Measurements from ENCODE around the gene C11orf65.
"Not testable (repeated sequence)": the region's sequence is repeated elsewhere in the genome, so short reads cannot be mapped to it uniquely, and the experiment has no call there.

Gene C11orf65

DNA sequence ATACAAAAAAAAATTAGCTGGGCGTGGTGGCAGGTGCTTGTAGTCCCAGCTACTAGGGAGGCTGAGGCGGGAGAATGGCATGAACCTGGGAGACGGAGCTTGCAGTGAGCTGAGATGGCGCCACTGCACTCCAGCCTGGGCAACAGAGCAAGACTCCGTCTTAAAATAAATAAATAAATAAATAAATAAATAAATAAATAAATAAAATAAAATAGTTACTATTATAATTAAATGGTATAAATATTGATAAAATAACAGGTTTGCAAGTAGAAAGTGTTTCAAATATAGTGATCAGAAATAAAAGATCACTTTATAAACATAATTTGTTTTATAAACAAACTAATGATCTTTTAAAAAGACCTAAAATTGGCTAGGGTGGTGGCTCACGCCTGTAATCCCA lies 70.7 kb downstream of the C11orf65 start:
- H3K4ac ChIP-seq (ENCODE audit: low read depth in 1 of 2, low read length in 2 of 2); H2BK120ac ChIP-seq (ENCODE audit: low read depth, low read length); H2BK12ac ChIP-seq (ENCODE audit: low read length in 2 of 2); H4K8ac ChIP-seq (ENCODE audit: low read length); H2BK15ac ChIP-seq (ENCODE audit: low read depth, poor library complexity, severe bottlenecking); H3K14ac ChIP-seq (ENCODE audit: low read length in 2 of 2); H3K79me1 ChIP-seq (replicated peaks; ENCODE audit: low read length, poor library complexity, severe bottlenecking); H3K4me3 ChIP-seq (ENCODE audit: insufficient read depth in 1 of 2, low read depth in 1 of 2, low read length in 2 of 2); H2BK5ac ChIP-seq (ENCODE audit: low read depth, low read length, poor library complexity, severe bottlenecking); H2AFZ ChIP-seq (ENCODE audit: low read depth, low read length); H2AK5ac ChIP-seq (ENCODE audit: low read length, severe bottlenecking); DNase-seq; H3K9me3 ChIP-seq (ENCODE audit: control insufficient read depth, low read length); H3K36me3 ChIP-seq (ENCODE audit: control insufficient read depth in 1 of 2, insufficient read depth in 2 of 2, low read depth in 1 of 2, low read length in 2 of 2); H3K18ac ChIP-seq (ENCODE audit: low read depth in 1 of 2, low read length in 2 of 2); H3K9ac ChIP-seq (ENCODE audit: low read length); H3K27ac ChIP-seq (ENCODE audit: low read length, poor library complexity, severe bottlenecking); H3K4me2 ChIP-seq (ENCODE audit: low read length, poor library complexity, severe bottlenecking); H3K27me3 ChIP-seq (ENCODE audit: control insufficient read depth in 1 of 2, insufficient read depth in 1 of 2, low read length in 2 of 2); H4K91ac ChIP-seq (ENCODE audit: low read length); H3K23ac ChIP-seq (ENCODE audit: low read length in 2 of 2); H3K4me1 ChIP-seq (ENCODE audit: control insufficient read depth, insufficient read depth, low read depth, low read length): not testable (repeated sequence)
- WGBS: 90% methylated on average over 1 of the region's 6 CpGs

DNA sequence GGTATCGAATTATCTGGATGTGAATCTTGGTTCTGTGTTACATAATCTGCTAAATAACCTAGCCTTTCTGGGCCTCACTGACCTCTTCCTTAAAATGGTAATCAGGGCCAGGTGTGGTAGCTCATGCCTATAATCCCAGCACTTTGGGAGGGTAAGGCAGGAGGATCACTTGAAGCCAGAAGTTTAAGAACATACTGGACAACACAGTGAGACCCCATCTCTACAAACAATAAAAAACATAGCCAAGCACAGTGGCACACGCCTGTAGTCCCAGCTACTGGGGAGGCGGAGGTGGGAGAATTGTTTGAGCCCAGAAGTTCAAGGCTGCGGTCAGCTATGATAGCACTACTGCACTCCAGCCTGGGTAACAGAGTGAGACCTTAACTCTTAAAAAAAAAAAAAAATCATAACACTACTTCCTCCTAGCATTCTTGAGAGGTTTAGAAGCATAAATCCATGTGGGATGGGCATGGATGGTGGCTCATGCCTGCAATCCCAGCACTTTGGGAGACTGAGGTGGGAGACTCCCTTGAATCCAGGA lies 72.5 kb downstream of the C11orf65 start:
- Histone ChIP-seq H3K14ac (ENCODE audit: low read length in 2 of 2) (no peak overlapping the region), H2BK5ac (ENCODE audit: low read depth, low read length, poor library complexity, severe bottlenecking) (no peak overlapping the region), H3K36me3 (ENCODE audit: control insufficient read depth in 1 of 2, insufficient read depth in 2 of 2, low read depth in 1 of 2, low read length in 2 of 2) (no peaks in the 10 kb centered on the region), H4K8ac (ENCODE audit: low read length) (no peak overlapping the region), H2BK12ac (ENCODE audit: low read length in 2 of 2) (no peak overlapping the region), H2BK120ac (ENCODE audit: low read depth, low read length) (no peak overlapping the region), H3K79me1 (replicated peaks; ENCODE audit: low read length, poor library complexity, severe bottlenecking) (no peaks in the 10 kb centered on the region), H3K4me2 (ENCODE audit: low read length, poor library complexity, severe bottlenecking) (no peak overlapping the region), H3K9ac (ENCODE audit: low read length) (no peak overlapping the region), H3K4me3 (ENCODE audit: insufficient read depth in 1 of 2, low read depth in 1 of 2, low read length in 2 of 2) (no peak overlapping the region), H3K4me1 (ENCODE audit: control insufficient read depth, insufficient read depth, low read depth, low read length) (no peaks in the 10 kb centered on the region), H2AK5ac (ENCODE audit: low read length, severe bottlenecking) (no peak overlapping the region), H3K27ac (ENCODE audit: low read length, poor library complexity, severe bottlenecking) (no peak overlapping the region), H3K4ac (ENCODE audit: low read depth in 1 of 2, low read length in 2 of 2) (no peak overlapping the region), H4K91ac (ENCODE audit: low read length) (no peak overlapping the region), H3K18ac (ENCODE audit: low read depth in 1 of 2, low read length in 2 of 2) (no peak overlapping the region), H3K9me3 (ENCODE audit: control insufficient read depth, low read length) (no peaks in the 10 kb centered on the region), H2BK15ac (ENCODE audit: low read depth, poor library complexity, severe bottlenecking) (no peak overlapping the region), H3K27me3 (ENCODE audit: control insufficient read depth in 1 of 2, insufficient read depth in 1 of 2, low read length in 2 of 2) (no peaks in the 10 kb centered on the region), H3K23ac (ENCODE audit: low read length in 2 of 2) (no peak overlapping the region), H2AFZ (ENCODE audit: low read depth, low read length) (no peak overlapping the region)
- 97% methylated on average over 3 of the region's 4 CpGs for WGBS
- no peak for DNase-seq

DNA sequence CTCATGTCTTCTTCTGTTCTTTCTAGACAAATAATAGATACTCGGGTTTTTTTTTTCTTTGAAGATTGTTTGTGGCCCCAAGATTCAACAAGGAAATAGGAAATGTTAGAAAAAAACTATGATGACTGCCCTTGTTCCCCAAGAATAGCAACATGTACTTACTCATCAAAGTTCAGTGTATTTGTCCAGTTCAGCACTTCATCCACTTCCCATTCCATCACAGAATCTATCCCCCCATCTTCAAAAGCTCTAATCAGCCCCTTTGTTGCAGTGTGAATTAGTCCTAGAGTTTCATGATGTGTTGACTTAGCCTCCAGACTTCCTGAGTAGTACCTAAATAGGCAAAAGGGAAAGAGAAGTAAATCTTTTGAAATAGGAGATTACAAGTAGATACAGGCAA lies 74.3 kb downstream of the C11orf65 start:
- Histone ChIP-seq H3K4ac (ENCODE audit: low read depth in 1 of 2, low read length in 2 of 2) (no peak overlapping the region), H3K9ac (ENCODE audit: low read length) (no peak overlapping the region), H4K8ac (ENCODE audit: low read length) (no peak overlapping the region), H3K27ac (ENCODE audit: low read length, poor library complexity, severe bottlenecking) (no peak overlapping the region), H2AFZ (ENCODE audit: low read depth, low read length) (no peak overlapping the region), H4K91ac (ENCODE audit: low read length) (no peak overlapping the region), H2BK15ac (ENCODE audit: low read depth, poor library complexity, severe bottlenecking) (no peak overlapping the region), H3K27me3 (ENCODE audit: control insufficient read depth in 1 of 2, insufficient read depth in 1 of 2, low read length in 2 of 2) (no peaks in the 10 kb centered on the region), H2BK12ac (ENCODE audit: low read length in 2 of 2) (no peak overlapping the region), H3K79me1 (replicated peaks; ENCODE audit: low read length, poor library complexity, severe bottlenecking) (no peaks in the 10 kb centered on the region), H3K4me3 (ENCODE audit: insufficient read depth in 1 of 2, low read depth in 1 of 2, low read length in 2 of 2) (no peak overlapping the region), H3K14ac (ENCODE audit: low read length in 2 of 2) (no peak overlapping the region), H3K23ac (ENCODE audit: low read length in 2 of 2) (no peak overlapping the region), H2BK120ac (ENCODE audit: low read depth, low read length) (no peak overlapping the region), H3K4me2 (ENCODE audit: low read length, poor library complexity, severe bottlenecking) (no peak overlapping the region), H3K36me3 (ENCODE audit: control insufficient read depth in 1 of 2, insufficient read depth in 2 of 2, low read depth in 1 of 2, low read length in 2 of 2) (no peaks in the 10 kb centered on the region), H2AK5ac (ENCODE audit: low read length, severe bottlenecking) (no peak overlapping the region), H3K18ac (ENCODE audit: low read depth in 1 of 2, low read length in 2 of 2) (no peak overlapping the region), H3K9me3 (ENCODE audit: control insufficient read depth, low read length) (no peaks in the 10 kb centered on the region), H3K4me1 (ENCODE audit: control insufficient read depth, insufficient read depth, low read depth, low read length) (no peaks in the 10 kb centered on the region), H2BK5ac (ENCODE audit: low read depth, low read length, poor library complexity, severe bottlenecking) (no peak overlapping the region)
- DNase-seq: no peak
- WGBS: no CpG with 5 or more reads among the region's 1 CpG

DNA sequence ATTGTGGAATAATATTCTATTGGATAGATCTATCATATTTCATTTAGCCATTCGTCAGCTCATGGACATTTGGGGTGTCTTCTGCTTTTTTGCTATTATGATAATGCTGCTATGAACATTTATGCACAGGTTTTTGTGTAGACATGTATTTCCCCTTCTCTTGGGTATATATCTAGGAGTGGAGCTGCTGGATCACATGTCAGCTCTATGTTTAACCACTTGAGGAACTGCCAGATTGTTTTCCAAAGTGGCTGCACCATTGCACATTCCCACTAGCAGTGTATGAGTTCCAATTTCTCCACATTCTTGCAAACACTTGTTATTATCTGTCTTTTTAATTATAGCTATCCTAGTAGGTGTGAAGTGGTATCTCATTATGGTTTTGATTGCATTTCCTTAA lies 75.0 kb downstream of the C11orf65 start:
- no peaks in the 10 kb centered on the region for H3K27me3 ChIP-seq (ENCODE audit: control insufficient read depth in 1 of 2, insufficient read depth in 1 of 2, low read length in 2 of 2)
- H4K8ac ChIP-seq (ENCODE audit: low read length): no peak overlapping the region
- WGBS: 88% methylated on average over 1 of the region's 1 CpG

More for the DNA sequence above, 75.0 kb downstream of the C11orf65 start:
- Histone ChIP-seq H3K79me1 (replicated peaks; ENCODE audit: low read length, poor library complexity, severe bottlenecking) (no peaks in the 10 kb centered on the region), H3K4me1 (ENCODE audit: control insufficient read depth, insufficient read depth, low read depth, low read length) (no peaks in the 10 kb centered on the region), H3K14ac (ENCODE audit: low read length in 2 of 2) (no peak overlapping the region), H2BK15ac (ENCODE audit: low read depth, poor library complexity, severe bottlenecking) (no peak overlapping the region), H3K23ac (ENCODE audit: low read length in 2 of 2) (no peak overlapping the region), H3K4me2 (ENCODE audit: low read length, poor library complexity, severe bottlenecking) (no peak overlapping the region), H3K4ac (ENCODE audit: low read depth in 1 of 2, low read length in 2 of 2) (no peak overlapping the region), H4K91ac (ENCODE audit: low read length) (no peak overlapping the region), H2BK5ac (ENCODE audit: low read depth, low read length, poor library complexity, severe bottlenecking) (no peak overlapping the region), H3K9ac (ENCODE audit: low read length) (no peak overlapping the region), H3K9me3 (ENCODE audit: control insufficient read depth, low read length) (no peaks in the 10 kb centered on the region), H3K18ac (ENCODE audit: low read depth in 1 of 2, low read length in 2 of 2) (no peak overlapping the region), H3K4me3 (ENCODE audit: insufficient read depth in 1 of 2, low read depth in 1 of 2, low read length in 2 of 2) (no peak overlapping the region), H2AFZ (ENCODE audit: low read depth, low read length) (no peak overlapping the region), H2BK120ac (ENCODE audit: low read depth, low read length) (no peak overlapping the region), H2BK12ac (ENCODE audit: low read length in 2 of 2) (no peak overlapping the region), H2AK5ac (ENCODE audit: low read length, severe bottlenecking) (no peak overlapping the region), H3K27ac (ENCODE audit: low read length, poor library complexity, severe bottlenecking) (no peak overlapping the region), H3K36me3 (ENCODE audit: control insufficient read depth in 1 of 2, insufficient read depth in 2 of 2, low read depth in 1 of 2, low read length in 2 of 2) (no peaks in the 10 kb centered on the region)
- DNase-seq: no peak

Measured in mesenchymal stem cell (in vitro differentiated cells and primary cell).